Left lobe of liver (tissue), 2 donors: ENCODE data around the gene IBA57. TPM values are rescaled to one million over a fixed set of nuclear protein-coding genes. Genes with fewer than 3 reads are reported as not detected.
"Not testable (repeated sequence)": the region's sequence is repeated elsewhere in the genome, so short reads cannot be mapped to it uniquely, and the experiment has no call there.

ENCODE experiments used
- ATAC-seq: fragments of 200-7000 bp; cut with Tn5 transposase; one replicate; pipeline ENCODE4 v1.9.1; 2020; ENCODE audit warnings: mild to moderate bottlenecking, moderate library complexity
- DNase-seq: peaks from one replicate; pipeline ENCODE4 v3.0.0-alpha.2; 2020; ENCODE audit warnings: low spot score
- total RNA-seq: library from RNA; stranded (reverse); gene quantifications from one replicate; pipeline ENCODE4 v1.2.1, GENCODE V29; 2021
- donor health status: DM: no; HTN: no; CAD: no; lungs with moderate emphysema.
- donor health status: DM: no; HTN: yes; CAD: no.

Gene IBA57
- total RNA-seq, 1 donor from 2014 or later, result 9.8 TPM

- ATAC-seq (no peak), DNase-seq (no peak)
These were observed 18.5 kb downstream of the IBA57 start for GRCh38 chr1:228184152-228184551.

- DNase-seq (no peak), ATAC-seq (no peak)
These were observed 20.0 kb downstream of the IBA57 start for GRCh38 chr1:228185641-228185965.

GRCh38 chr1:228188249-228188648, 22.6 kb downstream of the IBA57 start:
- not testable (repeated sequence) for ATAC-seq

GRCh38 chr1:228190182-228190581, 24.6 kb downstream of the IBA57 start:
- ATAC-seq (no peak), DNase-seq (no peak)

More at GRCh38 chr1:228188249-228188648, 22.6 kb downstream of the IBA57 start:
- not testable (repeated sequence) for DNase-seq

DNA sequence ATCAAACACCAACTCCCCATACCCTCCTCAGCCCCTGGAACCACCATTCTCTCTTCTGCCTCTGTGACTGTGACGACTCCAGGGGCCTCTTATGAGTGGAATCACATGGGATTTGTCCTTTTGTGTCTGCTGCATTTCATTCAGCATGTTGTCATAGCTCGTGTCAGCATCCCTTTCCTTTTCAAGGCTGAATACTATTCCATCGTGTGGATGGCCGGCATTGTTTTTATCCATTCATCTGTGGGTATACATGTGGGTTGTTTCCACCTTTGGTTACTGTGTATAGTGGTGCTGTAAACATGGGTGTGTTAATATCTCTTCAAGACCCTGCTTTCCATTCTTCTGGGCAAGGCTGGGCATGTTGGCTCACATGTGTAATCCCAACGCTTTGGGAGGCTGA, 25.2 kb downstream of the IBA57 start:
- no peak for ATAC-seq

GRCh38 chr1:228194436-228194835, 28.8 kb downstream of the IBA57 start:
- no peak for ATAC-seq
- DNase-seq, result no peak

More for the DNA sequence above, 25.2 kb downstream of the IBA57 start:
- no peak for DNase-seq

DNA sequence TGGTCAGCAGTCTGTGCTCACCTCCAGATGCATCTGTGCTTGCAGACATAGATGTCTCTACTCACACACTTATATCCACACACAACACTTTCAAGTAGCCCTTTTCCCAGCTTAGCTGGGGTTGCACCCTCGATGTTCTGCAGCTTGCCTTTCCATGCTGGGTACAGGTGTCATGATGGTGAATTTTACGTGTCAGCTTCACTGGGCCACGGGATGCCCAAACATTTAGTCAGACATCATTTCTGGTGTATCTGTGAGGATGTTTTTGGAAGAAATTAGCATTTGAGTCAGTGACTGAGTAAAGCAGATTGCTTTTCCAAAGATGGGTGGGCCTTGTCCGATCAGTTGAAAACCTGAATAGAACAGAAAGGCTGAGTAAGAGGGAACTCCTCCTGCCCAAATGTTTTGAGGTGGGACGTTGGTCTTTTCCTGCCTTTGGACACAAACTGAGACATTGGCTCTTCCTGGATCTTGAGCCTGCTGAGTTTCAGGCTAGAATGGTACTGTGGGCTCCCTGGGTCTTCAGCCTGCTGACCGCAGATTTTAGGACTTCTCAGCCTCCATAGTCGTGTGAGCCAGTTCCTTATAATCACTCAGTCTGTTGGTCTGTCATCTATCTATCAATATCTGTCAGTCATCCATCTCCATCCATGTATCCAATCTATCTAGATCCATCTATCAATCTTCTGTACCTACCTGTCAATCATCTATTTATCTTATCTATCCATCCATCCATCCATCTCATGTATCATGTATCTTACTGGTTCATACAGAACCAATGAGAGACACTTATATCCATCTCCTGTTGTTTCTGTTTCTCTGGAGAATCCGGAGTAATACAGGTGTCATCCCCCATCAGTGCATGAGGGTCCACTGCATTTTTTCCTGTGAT, 29.6 kb downstream of the IBA57 start:
- ATAC-seq (no peak), DNase-seq (no peak)

DNA sequence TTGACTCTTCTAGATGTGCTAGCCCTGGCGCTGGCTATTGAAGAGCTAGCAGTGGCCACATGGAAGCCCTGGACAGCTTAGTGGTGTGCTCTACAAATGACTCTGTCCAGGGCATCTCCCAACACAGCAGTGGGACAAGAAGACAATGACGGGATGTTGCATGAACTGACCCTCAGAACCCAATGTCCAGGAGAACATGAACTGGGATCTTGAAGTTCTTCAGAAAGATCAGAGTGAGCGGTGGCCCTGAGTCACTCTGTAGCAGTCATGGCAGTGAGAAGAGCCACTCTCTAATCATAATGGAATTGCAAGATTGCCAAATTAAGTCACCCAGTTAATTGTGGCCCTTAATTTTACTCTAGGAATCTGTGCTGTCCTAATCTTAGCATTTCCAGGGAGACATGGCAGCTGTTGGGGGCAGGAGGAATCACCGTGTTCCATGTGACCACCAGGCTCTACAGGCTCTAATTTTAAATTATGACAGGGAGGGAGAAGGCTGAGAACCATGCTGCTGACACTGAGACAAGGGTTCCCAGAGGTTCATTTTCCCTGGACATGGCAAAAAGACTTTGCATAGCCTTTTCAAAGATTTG, 32.0 kb downstream of the IBA57 start:
- ATAC-seq, result no peak
- no peak for DNase-seq

- DNase-seq, result no peak
- ATAC-seq, result no peak
These were observed 33.5 kb downstream of the IBA57 start for GRCh38 chr1:228198977-228199590.

GRCh38 chr1:228204958-228205357, 39.4 kb downstream of the IBA57 start:
- ATAC-seq (no peak), DNase-seq (no peak)

DNA sequence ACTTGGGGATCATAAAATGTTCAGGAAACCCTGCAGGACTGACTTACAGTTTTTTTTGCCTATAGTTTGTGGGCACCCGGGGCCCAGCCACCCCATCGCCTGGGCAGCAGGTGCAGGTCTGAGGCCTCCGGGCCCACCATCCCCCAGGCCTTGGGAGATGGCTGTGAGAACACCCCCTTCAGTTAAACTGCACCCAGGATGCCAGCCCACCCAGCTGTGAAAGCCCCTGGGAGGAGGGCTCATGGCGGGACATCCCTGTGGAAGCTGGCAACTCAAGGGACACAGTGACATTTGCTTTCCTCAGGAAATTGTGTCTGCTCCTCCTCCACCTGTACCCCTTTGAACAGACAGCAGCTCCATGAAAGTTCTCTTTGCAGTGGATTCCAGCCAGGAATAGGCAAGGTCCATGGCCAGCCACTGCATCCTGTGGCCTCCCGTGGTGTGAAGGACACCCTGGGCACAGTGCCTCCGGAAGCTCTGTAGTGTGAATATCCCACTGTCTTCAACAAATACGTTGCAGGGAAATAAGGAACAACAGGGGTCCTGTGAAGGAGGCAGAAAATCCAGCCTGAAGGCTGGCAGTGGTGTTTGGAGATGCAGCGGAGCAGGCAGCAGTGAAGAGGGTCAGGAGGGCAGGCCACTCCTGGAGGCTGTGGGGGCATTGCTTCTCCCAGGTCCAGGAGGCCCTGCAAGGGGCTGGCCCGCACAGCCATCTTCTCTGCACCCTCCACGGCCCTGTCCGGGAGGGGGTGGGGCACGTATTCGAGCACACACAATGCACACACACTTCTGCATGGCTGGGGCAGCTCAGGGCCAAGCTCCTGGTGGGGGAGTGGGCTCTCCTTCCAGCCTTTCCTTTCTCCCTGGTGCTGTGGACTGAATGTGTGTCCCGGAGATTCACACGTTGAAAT, 40.2 kb downstream of the IBA57 start:
- ATAC-seq, result peak; percentile 50

GRCh38 chr1:228206582-228207351, 41.2 kb downstream of the IBA57 start:
- DNase-seq, result peak; percentile 37

More for the DNA sequence above, 40.2 kb downstream of the IBA57 start:
- DNase-seq, result no peak

DNA sequence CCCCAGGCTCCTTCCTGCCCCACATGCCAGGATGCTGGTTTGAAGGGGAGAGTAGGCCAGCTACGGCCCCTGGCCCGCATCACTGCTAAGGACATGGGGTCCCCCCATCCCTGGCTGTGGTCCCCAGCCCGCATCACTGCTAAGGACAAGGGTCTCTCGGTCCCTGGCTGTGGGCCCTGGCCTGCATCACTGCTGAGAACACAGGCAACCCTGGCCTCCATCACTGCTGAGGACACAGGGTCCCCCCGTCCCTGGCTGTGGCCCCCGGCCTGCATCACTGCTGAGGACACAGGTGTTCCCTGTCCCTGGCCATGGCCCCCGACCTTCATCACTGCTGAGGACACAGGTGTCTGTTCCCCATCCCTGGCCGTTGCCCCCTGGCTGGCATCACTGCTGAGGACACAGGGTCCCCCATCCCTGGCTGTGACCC, 41.8 kb downstream of the IBA57 start:
- DNase-seq (no peak), ATAC-seq (no peak)

More at GRCh38 chr1:228206582-228207351, 41.2 kb downstream of the IBA57 start:
- peak; percentile 10 for ATAC-seq

DNA sequence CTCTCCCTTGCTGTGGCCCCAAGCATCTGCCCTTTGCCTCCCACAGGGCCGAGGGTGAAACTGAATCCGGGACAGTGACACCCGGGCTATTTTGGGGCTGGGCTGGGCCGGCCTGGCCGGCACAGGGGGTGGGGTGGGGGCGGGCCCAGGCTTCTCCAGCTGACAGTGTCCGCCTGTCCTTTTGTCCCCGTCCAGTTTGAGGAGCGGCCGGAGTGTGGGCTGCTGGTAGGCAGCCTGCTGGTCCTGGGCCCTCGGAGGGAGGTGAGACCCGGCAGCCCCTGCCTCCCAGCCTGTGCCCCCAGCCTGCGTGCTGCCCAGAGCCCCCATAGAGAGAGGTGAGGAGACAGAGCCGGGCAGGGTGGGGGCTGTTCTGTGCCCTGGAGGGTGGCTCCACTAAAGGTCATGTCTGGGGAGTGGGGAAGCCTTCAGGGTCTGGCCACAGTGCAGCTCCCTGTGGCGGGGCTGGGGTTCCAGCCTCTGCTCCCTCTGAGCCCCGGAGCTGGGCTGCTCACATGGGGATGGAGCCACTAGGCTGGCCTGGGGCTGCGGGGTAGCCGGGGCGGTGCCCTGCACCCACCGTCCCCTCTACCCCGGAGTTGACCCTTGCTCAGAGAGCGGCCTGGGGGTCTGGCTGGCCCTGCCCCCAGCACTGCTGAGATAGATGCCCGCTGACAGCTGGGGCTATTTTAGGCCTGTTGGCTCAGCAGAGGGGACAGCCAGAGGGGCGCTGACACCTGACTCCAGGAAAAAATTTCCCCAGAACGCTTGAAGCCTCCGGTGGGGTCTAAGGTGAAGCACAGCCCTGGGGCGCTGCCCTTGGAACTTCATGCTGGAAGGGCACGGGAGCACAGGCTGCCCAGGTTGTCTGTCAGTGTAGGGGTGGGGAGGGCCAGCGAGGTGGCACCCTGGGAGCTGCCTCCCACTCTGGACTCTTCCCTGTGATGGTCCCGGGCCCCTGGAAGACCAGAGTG, 42.5 kb downstream of the IBA57 start, which contains the start of gene OBSCN:
OBSCN (plus strand) TSS at position 194 of the 971 bp plus-strand sequence. CDS start 3,740 bp downstream, outside the sequence.
- ATAC-seq (no peak), DNase-seq (no peak)

- no peak for ATAC-seq
- no peak for DNase-seq
These were observed 43.4 kb downstream of the IBA57 start for GRCh38 chr1:228208831-228209551.

DNA sequence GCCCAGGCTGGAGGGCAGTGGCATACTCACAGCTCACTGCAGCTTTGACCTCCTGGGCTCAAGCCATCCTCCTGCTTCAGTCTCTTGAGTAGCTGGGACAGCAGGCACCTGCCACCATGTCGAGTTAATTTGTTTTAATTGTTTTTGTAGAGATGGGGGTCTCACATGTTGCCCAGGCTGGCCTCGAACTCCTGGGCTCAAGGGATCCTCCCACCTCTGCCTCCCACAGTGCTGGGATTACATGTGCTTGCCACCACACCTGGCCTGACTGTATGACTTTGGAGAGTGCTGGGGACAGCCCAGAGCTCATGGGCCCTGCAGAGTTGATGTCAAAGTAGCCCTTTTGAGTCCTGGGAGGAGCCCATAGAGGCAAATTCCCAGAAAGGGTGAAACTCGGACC, 44.1 kb downstream of the IBA57 start:
- ATAC-seq (no peak), DNase-seq (no peak)

- no peak for DNase-seq
- no peak for ATAC-seq
These were observed 44.6 kb downstream of the IBA57 start for GRCh38 chr1:228210076-228210651.
